CD4-positive, alpha-beta T cell (primary cell): Measurements from ENCODE around the gene FNIP1. TPM values are rescaled to one million over a fixed set of nuclear protein-coding genes. Genes with fewer than 3 reads are reported as not detected.

ENCODE experiments used
- ATAC-seq: fragments of 200-7000 bp; cut with Tn5 transposase; one replicate; pipeline ENCODE4 v1.10.0; 2022; ENCODE audit warnings: mild to moderate bottlenecking; ENCODE audit not compliant: poor library complexity
- CTCF ChIA-PET: fragments of 350-600 bp; sonication (Branson Sonifier 250); formaldehyde crosslinking; loops from one replicate; lab custom pipeline; 2021; ENCODE audit warnings: antibody characterized with exemption, inconsistent platforms; lab: Charles Lee
- POLR2A ChIA-PET: fragments of 350-600 bp; sonication (Branson Sonifier 250); formaldehyde crosslinking; loops from one replicate; lab custom pipeline; 2021; ENCODE audit warnings: antibody characterized with exemption, inconsistent platforms; lab: Charles Lee
- DNase-seq, 14 experiments: peaks; one replicate each; pipeline ENCODE4 v3.0.0-alpha.2; 2013 to 2020; ENCODE audit warnings: mixed read lengths in 2 of 14
- H3K27ac ChIP-seq, 2 donors: one replicate each; pipeline versions ENCODE4 v1.5.1 to v1.7.0; 2013; ENCODE audit warnings: low read length in 2 of 2, low read depth in 1 of 2, mild to moderate bottlenecking in 1 of 2
- H3K27me3 ChIP-seq, 2 experiments: 1 replicate in 1 of 2; 2 replicates in 1 of 2; pipeline versions ENCODE4 v1.6.1 to v1.7.0; 2013; ENCODE audit warnings: low read length in 2 of 2, control low read depth in 1 of 2, mild to moderate bottlenecking in 1 of 2, moderate library complexity in 1 of 2; ENCODE audit not compliant: insufficient read depth in 2 of 2, control insufficient read depth in 1 of 2
- H3K36me3 ChIP-seq: one replicate; pipeline ENCODE4 v1.6.1; 2013; ENCODE audit warnings: low read length, control low read depth; ENCODE audit not compliant: insufficient read depth
- H3K4me1 ChIP-seq: one replicate; pipeline ENCODE4 v1.6.1; 2013; ENCODE audit warnings: low read length, control low read depth; ENCODE audit not compliant: insufficient read depth
- H3K4me3 ChIP-seq: one replicate; pipeline ENCODE4 v1.5.1; 2013; ENCODE audit warnings: mild to moderate bottlenecking, low read length, moderate library complexity
- H3K9me3 ChIP-seq, 2 experiments: 1 replicate in 1 of 2; 2 replicates in 1 of 2; pipeline versions ENCODE4 v1.6.1 to v1.7.0; 2013; ENCODE audit warnings: low read length in 2 of 2, mild to moderate bottlenecking in 2 of 2, control low read depth in 1 of 2, moderate library complexity in 1 of 2; ENCODE audit not compliant: control insufficient read depth in 1 of 2, insufficient read depth in 1 of 2
- H3K27ac Mint-ChIP-seq: one replicate; pipeline ENCODE4 v1.8.0; 2020; ENCODE audit warnings: mixed read lengths
- H3K27me3 Mint-ChIP-seq: one replicate; pipeline ENCODE4 v1.8.0; 2021; ENCODE audit warnings: mixed read lengths
- H3K36me3 Mint-ChIP-seq: one replicate; pipeline ENCODE4 v1.8.0; 2021; ENCODE audit warnings: low read depth, mixed read lengths
- H3K4me1 Mint-ChIP-seq: one replicate; pipeline ENCODE4 v1.8.0; 2021; ENCODE audit warnings: low read depth, mixed read lengths
- H3K4me3 Mint-ChIP-seq: one replicate; pipeline ENCODE4 v1.8.0; 2020; ENCODE audit warnings: mild to moderate bottlenecking, mixed read lengths
- H3K9me3 Mint-ChIP-seq: one replicate; pipeline ENCODE4 v1.8.0; 2020; ENCODE audit warnings: mixed read lengths
- intact Hi-C, 2 experiments: fragments of 100-400 bp; cut with DNase I in 1 of 2; cut with micrococcal nuclease in 1 of 2; formaldehyde crosslinking; loops; one replicate each; pipeline versions ENCODE4 v1.15.1 to v1.9.0; 2023 to 2025; cut with DNase I, micrococcal nuclease
- total RNA-seq, 174 experiments: library from RNA in 2 of 174; stranded (reverse) in 2 of 174; gene quantifications; one replicate each; pipeline ENCODE4 v1.2.3 and lab custom pipeline; 2021 to 2026
- TF ChIP-seq, protein P1 (sequence below): fragments of 200-600 bp; IDR thresholded peaks from one replicate; pipeline ENCODE4 v1.8.0; 2022; ENCODE audit warnings: antibody characterized with exemption, mild to moderate bottlenecking

The FNIP1 gene
- total RNA-seq, 2 experiments from 2014 or later, result 34.5 to 34.7 TPM

- Histone ChIP-seq H3K4me1 (no peaks in the 10 kb centered on the region), H3K9me3 (no peaks in the 10 kb centered on the region), H3K27me3 (no peaks in the 10 kb centered on the region), H3K27ac (no peak overlapping the region), H3K4me3 (no peak overlapping the region), H3K36me3 (peaks cover 44% of the 10 kb centered on the region)
- no peaks in the 10 kb centered on the region for H3K4me1 Mint-ChIP-seq
- ATAC-seq, result no peak
- POLR2A ChIA-PET, result interaction anchor here (1.0 kb wide), 1 partner anchor 41 kb away, joined by 5 read pairs; no protein-coding TSS in a partner anchor
- no peak overlapping the region for H3K4me3 Mint-ChIP-seq
- no peaks in the 10 kb centered on the region for H3K27me3 Mint-ChIP-seq
- intact Hi-C loops, result no loop called here
- no peak for DNase-seq
- H3K36me3 Mint-ChIP-seq, result peaks cover 88% of the 10 kb centered on the region
- TF ChIP-seq, protein P1, sequence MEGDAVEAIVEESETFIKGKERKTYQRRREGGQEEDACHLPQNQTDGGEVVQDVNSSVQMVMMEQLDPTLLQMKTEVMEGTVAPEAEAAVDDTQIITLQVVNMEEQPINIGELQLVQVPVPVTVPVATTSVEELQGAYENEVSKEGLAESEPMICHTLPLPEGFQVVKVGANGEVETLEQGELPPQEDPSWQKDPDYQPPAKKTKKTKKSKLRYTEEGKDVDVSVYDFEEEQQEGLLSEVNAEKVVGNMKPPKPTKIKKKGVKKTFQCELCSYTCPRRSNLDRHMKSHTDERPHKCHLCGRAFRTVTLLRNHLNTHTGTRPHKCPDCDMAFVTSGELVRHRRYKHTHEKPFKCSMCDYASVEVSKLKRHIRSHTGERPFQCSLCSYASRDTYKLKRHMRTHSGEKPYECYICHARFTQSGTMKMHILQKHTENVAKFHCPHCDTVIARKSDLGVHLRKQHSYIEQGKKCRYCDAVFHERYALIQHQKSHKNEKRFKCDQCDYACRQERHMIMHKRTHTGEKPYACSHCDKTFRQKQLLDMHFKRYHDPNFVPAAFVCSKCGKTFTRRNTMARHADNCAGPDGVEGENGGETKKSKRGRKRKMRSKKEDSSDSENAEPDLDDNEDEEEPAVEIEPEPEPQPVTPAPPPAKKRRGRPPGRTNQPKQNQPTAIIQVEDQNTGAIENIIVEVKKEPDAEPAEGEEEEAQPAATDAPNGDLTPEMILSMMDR, result no peak
- H3K27ac Mint-ChIP-seq, result no peak overlapping the region
- CTCF ChIA-PET, result no interaction called here
- H3K9me3 Mint-ChIP-seq, result no peaks in the 10 kb centered on the region
These were observed 119.7 kb downstream of the FNIP1 start for GRCh38 chr5:131677115-131677514.

GRCh38 chr5:131672776-131673175, 124.0 kb downstream of the FNIP1 start:
- H3K27me3 Mint-ChIP-seq, result no peaks in the 10 kb centered on the region
- Histone ChIP-seq H3K9me3 (no peaks in the 10 kb centered on the region), H3K36me3 (peaks cover 48% of the 10 kb centered on the region), H3K4me3 (no peak overlapping the region), H3K27me3 (no peaks in the 10 kb centered on the region), H3K27ac (no peak overlapping the region), H3K4me1 (no peaks in the 10 kb centered on the region)
- ATAC-seq (no peak), DNase-seq (no peak)
- ChIA-PET POLR2A (no interaction called here), CTCF (no interaction called here)
- intact Hi-C loops, result loop anchor here in 1 of 2 experiments (5.0 kb wide), 1 partner anchor 70 kb away; no protein-coding TSS in a partner anchor
- H3K36me3 Mint-ChIP-seq, result peaks cover 88% of the 10 kb centered on the region
- no peak overlapping the region for H3K4me3 Mint-ChIP-seq
- TF ChIP-seq, protein P1, result no peak
- no peaks in the 10 kb centered on the region for H3K4me1 Mint-ChIP-seq
- H3K27ac Mint-ChIP-seq, result no peak overlapping the region
- H3K9me3 Mint-ChIP-seq, result no peaks in the 10 kb centered on the region

GRCh38 chr5:131671994-131672655, 124.7 kb downstream of the FNIP1 start:
- CTCF ChIA-PET, result interaction anchor here (1.4 kb wide), 1 partner anchor 83 kb away, joined by 5 read pairs; no protein-coding TSS in a partner anchor
- Mint-ChIP-seq H3K27me3 (no peaks in the 10 kb centered on the region), H3K9me3 (no peaks in the 10 kb centered on the region), H3K4me3 (no peak overlapping the region), H3K4me1 (no peaks in the 10 kb centered on the region), H3K27ac (no peak overlapping the region), H3K36me3 (peaks cover 88% of the 10 kb centered on the region)
- no peaks in the 10 kb centered on the region for H3K9me3 ChIP-seq
- H3K36me3 ChIP-seq, result peaks cover 42% of the 10 kb centered on the region
- no peaks in the 10 kb centered on the region for H3K27me3 ChIP-seq
- H3K27ac ChIP-seq, result no peak overlapping the region
- ATAC-seq (no peak), DNase-seq (no peak)
- TF ChIP-seq, protein P1, result no peak
- POLR2A ChIA-PET, result no interaction called here
- intact Hi-C loops, result loop anchor here in 1 of 2 experiments (5.0 kb wide), 1 partner anchor 70 kb away; no protein-coding TSS in a partner anchor
- H3K4me1 ChIP-seq, result no peaks in the 10 kb centered on the region
- H3K4me3 ChIP-seq, result no peak overlapping the region
